KMS-11 (cell line): Measurements from ENCODE around the gene ARHGEF17.

Experiments
- H2AFZ ChIP-seq: fragments of 200-600 bp; sonication (generic); 2 replicates; pipeline ENCODE4 v1.6.1; 2016; ENCODE audit warnings: antibody characterized with exemption, mixed run types, low read depth
- H3K27ac ChIP-seq: fragments of 200-600 bp; sonication (generic); 2 replicates; pipeline ENCODE4 v1.6.1; 2016; ENCODE audit warnings: mild to moderate bottlenecking, mixed run types
- H3K27me3 ChIP-seq: fragments of 200-600 bp; sonication (generic); 2 replicates; pipeline ENCODE4 v1.6.1; 2017; ENCODE audit warnings: mild to moderate bottlenecking, low read depth, mixed run types, moderate library complexity; ENCODE audit not compliant: insufficient read depth
- H3K36me3 ChIP-seq: fragments of 200-600 bp; sonication (generic); 2 replicates; pipeline ENCODE4 v1.6.1; 2017; ENCODE audit warnings: mild to moderate bottlenecking, mixed run types; ENCODE audit not compliant: insufficient read depth
- H3K4me1 ChIP-seq: fragments of 200-600 bp; sonication (generic); 2 replicates; pipeline ENCODE4 v1.6.1; 2016; ENCODE audit warnings: mild to moderate bottlenecking, low read depth, mixed run types; ENCODE audit not compliant: poor library complexity, severe bottlenecking
- H3K4me2 ChIP-seq: fragments of 200-600 bp; sonication (generic); 2 replicates; pipeline ENCODE4 v1.7.0; 2016; ENCODE audit warnings: mild to moderate bottlenecking, mixed run types
- H3K4me3 ChIP-seq: fragments of 200-600 bp; sonication (generic); IDR thresholded peaks from 2 replicates; pipeline ENCODE4 v1.6.1; 2017; ENCODE audit warnings: low read depth, low read length, mixed read lengths; ENCODE audit not compliant: insufficient read depth
- H3K79me2 ChIP-seq: fragments of 200-600 bp; sonication (generic); 2 replicates; pipeline ENCODE4 v1.6.1; 2016; ENCODE audit warnings: low read depth, mixed run types; ENCODE audit not compliant: insufficient read depth
- H3K9ac ChIP-seq: fragments of 200-600 bp; sonication (generic); 2 replicates; pipeline ENCODE4 v1.6.1; 2016; ENCODE audit warnings: mild to moderate bottlenecking, mixed run types
- H4K20me1 ChIP-seq: fragments of 200-600 bp; sonication (generic); 2 replicates; pipeline ENCODE4 v1.6.1; 2016; ENCODE audit warnings: mild to moderate bottlenecking, mixed run types; ENCODE audit not compliant: insufficient read depth
- CTCF ChIP-seq: fragments of 200-600 bp; sonication (generic); conservative IDR thresholded peaks from 2 replicates; pipeline ENCODE4 v1.6.1; 2017; ENCODE audit warnings: low read depth, mild to moderate bottlenecking, antibody characterized with exemption, low read length, moderate library complexity, mixed read lengths

ARHGEF17 gene

DNA sequence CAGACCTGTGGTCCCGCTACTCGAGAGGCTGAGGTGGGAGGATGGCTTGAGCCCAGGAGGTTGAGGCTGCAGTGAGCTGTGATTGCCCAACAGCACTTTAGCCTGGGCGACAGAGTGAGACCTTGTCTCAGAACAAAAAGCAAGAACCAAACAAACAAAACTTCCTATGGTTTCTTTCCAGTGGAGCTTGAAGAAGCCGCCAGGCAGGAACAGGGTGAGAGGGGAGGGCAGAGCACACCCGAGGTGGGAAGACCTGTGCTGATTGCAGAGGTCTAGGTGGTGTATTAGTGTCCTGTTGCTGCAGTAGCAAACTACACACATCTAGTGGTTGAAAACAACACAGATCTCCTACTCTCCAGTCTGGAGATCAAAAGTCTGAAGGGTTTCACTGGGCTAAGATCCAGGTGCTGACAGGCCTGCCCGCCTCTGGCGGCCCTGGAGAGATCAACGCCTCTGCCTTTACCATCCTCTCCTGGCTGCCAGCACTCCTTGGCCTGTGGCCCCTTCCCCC, 10.5 kb downstream of the ARHGEF17 start:
- H4K20me1 ChIP-seq = no peaks in the 10 kb centered on the region
- no peak for TF ChIP-seq CTCF
- no peaks in the 10 kb centered on the region for H3K36me3 ChIP-seq
- no peak overlapping the region for H3K9ac ChIP-seq
- no peaks in the 10 kb centered on the region for H3K27me3 ChIP-seq
- no peak overlapping the region for H3K4me2 ChIP-seq
- H2AFZ ChIP-seq = no peak overlapping the region
- H3K4me1 ChIP-seq = no peaks in the 10 kb centered on the region
- no peak overlapping the region for H3K4me3 ChIP-seq
- no peak overlapping the region for H3K27ac ChIP-seq
- H3K79me2 ChIP-seq = no peaks in the 10 kb centered on the region

GRCh38 chr11:73320763-73321603, 12.9 kb downstream of the ARHGEF17 start:
- Histone ChIP-seq H4K20me1 (no peaks in the 10 kb centered on the region), H3K4me1 (no peaks in the 10 kb centered on the region), H3K79me2 (no peaks in the 10 kb centered on the region), H3K27ac (no peak overlapping the region), H3K9ac (no peak overlapping the region), H3K4me2 (no peak overlapping the region), H3K27me3 (no peaks in the 10 kb centered on the region), H3K36me3 (no peaks in the 10 kb centered on the region), H3K4me3 (no peak overlapping the region), H2AFZ (no peak overlapping the region)
- TF ChIP-seq CTCF = no peak

DNA sequence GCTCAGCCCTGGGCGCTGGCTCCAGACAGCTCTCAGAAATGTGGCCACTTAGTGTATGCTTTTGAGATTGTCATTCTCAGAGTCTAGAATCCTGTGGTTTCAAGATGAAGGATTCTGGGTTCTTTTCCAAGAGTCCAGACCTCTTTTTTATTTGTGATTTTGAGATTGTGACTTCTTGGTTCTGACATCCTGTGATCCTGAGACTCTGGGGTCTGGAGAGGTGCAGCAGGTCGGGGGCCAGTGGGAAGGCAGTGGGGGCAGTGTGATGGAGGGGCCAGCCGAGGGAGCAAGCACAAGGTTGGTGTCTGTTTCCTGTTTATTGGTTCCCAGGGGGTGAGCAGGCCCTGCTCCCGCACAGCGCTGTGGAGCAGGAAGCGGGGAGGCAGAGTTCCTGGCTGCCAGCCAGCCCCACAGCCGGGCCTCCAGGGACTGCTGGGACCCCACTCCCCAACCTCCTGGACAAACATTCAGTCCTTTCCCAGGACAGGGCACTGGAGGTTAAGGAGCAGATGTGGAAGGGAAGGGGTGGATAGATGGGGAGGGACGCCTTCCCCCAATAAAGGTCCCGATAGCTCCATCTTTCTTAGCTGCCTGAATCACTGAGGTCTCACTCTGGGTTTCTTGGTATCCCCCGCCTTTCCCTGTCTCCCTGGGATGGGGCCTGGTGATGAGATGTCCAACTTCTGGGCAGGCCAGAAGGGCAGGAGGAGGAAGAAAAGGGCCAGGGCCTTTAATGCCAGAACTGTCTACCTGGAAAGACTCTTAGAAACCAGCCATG, 13.7 kb downstream of the ARHGEF17 start:
- Histone ChIP-seq H4K20me1 (no peaks in the 10 kb centered on the region), H3K4me2 (no peak overlapping the region), H3K27ac (no peak overlapping the region), H3K4me1 (no peaks in the 10 kb centered on the region), H3K27me3 (no peaks in the 10 kb centered on the region), H3K4me3 (no peak overlapping the region), H3K36me3 (no peaks in the 10 kb centered on the region), H2AFZ (no peak overlapping the region), H3K79me2 (no peaks in the 10 kb centered on the region), H3K9ac (no peak overlapping the region)
- TF ChIP-seq CTCF = no peak

DNA sequence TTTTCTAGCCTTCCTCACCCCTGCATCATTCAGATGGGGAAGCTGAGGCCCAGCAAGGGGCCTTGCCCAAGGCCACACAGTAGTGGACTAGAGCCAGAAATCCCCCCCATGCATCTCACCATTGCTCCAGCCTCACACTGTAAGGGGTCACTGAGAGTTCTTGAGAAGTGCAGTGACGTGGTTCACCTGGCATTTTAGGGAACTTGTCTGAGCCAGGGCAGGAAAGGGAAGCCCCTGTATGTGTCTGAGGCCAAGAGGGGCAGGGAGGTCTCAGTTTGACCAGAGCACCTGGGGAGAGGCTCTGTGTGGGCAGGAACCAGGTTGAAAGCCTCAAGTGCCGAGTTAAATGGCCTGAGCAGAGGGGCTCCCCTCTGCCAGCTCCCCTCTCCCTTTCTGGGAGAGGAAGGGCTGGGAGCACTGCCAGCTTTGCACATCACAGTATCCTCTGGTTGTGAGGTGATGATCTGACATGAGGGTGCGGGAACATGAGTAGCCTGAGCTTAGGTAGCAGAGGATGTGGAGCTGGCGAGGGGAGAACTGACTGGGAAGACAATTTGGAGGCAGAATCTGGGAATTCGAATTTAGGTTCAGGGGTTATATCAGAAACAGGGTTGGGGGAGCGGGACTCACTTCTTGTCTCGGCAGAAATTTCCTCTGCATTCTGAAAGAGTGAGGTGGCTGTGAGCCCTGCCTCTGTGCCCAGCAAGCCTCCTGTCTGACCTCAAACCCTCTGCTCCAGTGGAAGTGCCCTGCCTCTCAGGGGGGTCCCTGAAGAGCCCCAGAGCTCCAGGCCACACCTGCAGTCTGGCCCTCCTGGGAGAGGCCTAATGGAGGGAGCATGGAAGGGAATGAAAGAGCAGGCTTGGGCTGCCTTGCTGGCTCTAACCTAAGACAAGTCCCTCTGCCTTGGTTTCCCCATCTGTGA, 14.6 kb downstream of the ARHGEF17 start:
- H3K9ac ChIP-seq = no peak overlapping the region
- H3K4me1 ChIP-seq = no peaks in the 10 kb centered on the region
- H4K20me1 ChIP-seq = no peaks in the 10 kb centered on the region
- no peak overlapping the region for H3K27ac ChIP-seq
- H3K4me3 ChIP-seq = no peak overlapping the region
- H3K36me3 ChIP-seq = no peaks in the 10 kb centered on the region
- no peaks in the 10 kb centered on the region for H3K79me2 ChIP-seq
- no peaks in the 10 kb centered on the region for H3K27me3 ChIP-seq
- no peak overlapping the region for H3K4me2 ChIP-seq
- TF ChIP-seq CTCF = no peak
- H2AFZ ChIP-seq = no peak overlapping the region
